KG1 (cell line): ENCODE measurements around the gene KDM2B.

Experiments
- DNase-seq: peaks from one replicate; lab custom pipeline; 2025; lab: John Stamatoyannopoulos, UW

Gene KDM2B

GRCh38 chr12:121430833-121431415 is 149.9 kb downstream of the KDM2B start:
- DNase-seq, result no peak

DNA sequence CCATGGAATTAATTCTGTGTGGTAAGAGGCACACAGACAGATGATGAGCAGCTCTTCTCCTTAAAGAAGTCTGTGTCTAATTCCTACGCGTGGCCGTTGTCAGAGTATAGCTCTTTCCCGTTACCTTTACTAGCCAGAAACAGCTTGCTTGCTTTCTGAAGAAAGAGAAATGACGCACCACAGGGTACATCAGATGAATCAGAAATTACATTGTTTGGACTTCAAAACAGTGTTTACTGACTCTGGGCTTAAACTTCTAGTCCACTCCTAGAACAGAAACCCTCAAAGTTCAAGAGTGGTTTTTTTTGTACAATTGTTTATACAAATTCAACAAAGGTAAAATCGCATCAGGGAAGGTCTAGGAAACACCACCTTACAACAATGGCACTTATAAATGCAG is 151.9 kb downstream of the KDM2B start:
- DNase-seq, result no peak

DNA sequence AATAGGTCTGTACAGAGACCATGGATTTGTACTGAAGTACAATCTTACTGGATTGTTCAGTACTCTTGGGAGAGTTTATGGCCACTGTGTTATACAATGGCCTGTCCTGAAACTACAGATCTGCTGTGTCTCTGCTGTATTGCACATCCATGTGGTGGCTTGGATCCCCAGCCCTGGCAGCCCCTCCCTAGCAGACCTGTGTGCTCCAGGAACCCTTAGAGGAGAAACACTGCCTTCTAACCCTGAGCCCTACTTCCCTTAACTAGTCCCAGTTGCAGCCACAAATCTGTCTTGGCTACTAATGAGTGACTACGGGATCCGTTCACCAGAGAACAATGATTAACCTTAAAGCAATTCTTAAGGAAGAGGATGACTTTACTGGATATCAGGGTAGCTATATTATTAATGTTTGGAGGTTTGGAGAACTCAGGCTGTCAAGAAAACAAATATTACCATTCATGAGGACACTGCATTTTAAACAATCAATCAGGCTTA is 153.2 kb downstream of the KDM2B start:
- no peak for DNase-seq

DNA sequence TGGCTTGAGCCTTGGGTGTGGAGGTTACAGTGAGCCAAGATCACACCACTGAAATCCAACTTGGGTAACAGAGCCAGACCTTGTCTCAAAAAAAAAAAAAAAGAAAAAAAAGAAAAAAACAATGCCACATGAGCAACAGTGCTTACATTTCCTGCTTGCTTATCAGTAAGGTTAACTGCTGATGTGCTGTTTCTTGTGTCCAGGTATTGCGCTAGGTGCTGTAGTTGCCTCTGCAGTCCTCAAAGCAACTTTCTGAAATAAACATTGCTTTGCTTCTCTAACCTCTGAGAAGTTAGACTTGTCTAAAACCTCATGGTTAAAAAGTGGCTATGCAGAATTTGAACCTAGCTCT is 156.2 kb downstream of the KDM2B start:
- no peak for DNase-seq

DNA sequence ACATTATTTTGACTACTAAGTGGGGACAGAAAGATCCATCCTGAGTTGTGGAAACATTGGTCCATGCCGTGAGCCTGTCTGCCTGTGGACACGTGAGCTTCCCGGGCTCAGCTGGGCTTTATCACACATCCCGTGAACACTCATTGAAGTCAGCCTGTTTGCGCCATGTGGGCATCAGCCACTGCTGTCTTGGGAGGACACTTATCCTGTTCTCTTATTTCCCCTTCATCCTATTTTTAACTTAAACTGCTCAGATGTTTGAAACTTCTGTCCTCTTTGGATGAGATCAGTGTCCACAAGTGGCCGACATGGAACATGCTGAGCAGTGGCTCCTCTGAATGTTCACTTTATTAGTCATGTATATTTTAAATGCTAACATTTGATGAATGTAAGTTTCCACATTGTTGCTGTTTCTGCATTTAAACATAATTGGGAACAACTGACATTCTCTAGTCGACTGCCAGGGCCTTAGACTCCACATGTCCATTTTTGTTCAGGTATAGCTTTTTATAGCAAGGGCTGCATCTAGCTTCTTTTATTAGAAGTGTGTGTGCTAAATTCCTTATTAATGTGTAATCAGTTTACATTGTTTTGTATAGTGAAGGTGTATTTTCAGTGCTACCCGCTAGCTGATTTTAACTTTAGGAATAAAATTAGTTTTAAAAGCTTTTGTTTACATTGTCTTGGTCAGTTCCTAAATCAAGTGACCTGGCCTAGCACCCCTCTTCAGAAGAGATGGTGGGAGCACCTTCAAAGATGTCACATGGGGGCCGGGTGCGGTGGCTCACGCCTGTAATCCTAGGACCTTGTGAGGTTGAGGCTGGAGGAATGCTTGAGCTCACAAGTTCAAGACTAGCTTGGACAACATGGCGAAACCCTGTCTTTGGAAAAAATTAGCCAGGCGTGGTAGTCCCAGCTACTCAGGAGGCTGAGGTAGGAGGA is 156.9 kb downstream of the KDM2B start:
- no peak for DNase-seq

DNA sequence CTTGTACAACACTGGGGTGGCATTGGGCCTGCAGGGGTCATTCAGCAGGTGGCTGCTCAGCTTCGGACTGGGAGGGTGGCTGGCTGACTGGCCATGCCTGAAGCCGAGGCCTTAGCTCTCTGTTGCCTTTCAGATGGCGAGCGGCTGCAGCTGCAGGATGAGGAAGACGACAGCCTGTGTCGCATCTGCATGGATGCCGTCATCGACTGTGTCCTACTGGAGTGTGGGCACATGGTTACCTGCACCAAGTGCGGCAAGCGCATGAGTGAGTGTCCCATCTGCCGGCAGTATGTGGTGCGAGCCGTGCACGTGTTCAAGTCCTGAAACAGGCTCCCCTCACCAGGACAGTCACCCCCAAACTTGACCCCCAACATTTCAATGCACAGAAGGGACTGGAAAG is 157.6 kb downstream of the KDM2B start:
- DNase-seq, result no peak

- no peak for DNase-seq
Observed at GRCh38 chr12:121420109-121420508, 160.7 kb downstream of the KDM2B start.

DNA sequence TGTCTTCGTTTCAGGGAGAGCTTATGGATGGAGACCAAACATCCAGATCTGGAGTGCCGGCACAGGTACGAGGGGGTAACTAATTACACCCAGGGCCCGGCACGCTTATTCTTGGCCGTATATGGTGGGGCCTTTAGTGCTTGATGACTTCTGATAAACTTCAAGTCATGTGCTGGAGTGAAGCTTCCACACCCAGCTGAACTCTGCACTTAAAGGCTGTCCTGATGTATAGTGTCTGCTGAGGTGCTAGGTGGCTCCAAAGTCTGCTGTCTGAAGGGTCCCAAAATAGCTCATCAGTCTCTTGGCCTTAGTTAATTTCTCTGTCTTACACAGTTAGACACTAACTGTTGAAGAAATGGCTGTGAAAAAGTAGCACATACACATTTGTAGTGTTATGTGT is 163.0 kb downstream of the KDM2B start:
- DNase-seq, result no peak

DNA sequence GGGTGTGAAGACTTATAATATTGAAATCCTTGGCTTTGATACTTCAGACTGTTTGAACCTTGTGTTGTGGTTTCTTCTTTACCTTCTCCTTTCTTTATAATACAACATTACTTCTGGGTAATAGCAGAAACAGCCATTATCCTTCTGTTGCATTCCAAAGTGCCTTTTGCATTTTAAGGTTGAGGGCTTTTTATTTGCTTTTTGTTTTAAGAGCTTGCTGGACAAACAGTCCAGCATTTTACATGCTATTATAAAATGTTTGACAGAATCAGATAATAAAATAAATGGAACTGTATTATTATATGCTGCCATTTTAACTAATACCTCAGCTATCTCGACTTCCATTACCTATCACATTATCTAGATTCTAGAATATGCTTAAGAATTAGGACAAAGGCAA is 166.9 kb downstream of the KDM2B start:
- DNase-seq, result no peak

DNA sequence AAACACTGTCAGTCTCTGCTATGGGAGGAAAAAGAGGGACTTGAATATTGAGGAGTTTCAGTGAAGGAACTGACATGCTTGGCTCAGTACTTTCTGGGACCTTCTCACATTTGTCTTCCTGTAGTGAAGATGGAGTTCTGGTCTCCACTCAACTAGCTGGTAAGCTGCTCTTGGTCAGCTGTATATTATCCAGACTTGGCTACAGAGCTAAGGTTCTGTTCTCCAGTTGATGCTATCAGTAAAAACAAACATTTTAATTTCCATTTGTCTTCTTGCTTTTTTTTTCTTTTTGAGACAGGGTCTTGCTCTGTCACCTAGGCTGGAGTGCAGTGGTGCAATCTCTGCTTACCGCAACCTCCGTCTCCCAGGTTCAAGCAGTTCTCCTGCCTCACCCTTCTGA is 175.6 kb downstream of the KDM2B start:
- DNase-seq, result no peak

GRCh38 chr12:121404734-121405133 is 176.1 kb downstream of the KDM2B start:
- no peak for DNase-seq

GRCh38 chr12:121403721-121404120 is 177.1 kb downstream of the KDM2B start:
- no peak for DNase-seq

DNA sequence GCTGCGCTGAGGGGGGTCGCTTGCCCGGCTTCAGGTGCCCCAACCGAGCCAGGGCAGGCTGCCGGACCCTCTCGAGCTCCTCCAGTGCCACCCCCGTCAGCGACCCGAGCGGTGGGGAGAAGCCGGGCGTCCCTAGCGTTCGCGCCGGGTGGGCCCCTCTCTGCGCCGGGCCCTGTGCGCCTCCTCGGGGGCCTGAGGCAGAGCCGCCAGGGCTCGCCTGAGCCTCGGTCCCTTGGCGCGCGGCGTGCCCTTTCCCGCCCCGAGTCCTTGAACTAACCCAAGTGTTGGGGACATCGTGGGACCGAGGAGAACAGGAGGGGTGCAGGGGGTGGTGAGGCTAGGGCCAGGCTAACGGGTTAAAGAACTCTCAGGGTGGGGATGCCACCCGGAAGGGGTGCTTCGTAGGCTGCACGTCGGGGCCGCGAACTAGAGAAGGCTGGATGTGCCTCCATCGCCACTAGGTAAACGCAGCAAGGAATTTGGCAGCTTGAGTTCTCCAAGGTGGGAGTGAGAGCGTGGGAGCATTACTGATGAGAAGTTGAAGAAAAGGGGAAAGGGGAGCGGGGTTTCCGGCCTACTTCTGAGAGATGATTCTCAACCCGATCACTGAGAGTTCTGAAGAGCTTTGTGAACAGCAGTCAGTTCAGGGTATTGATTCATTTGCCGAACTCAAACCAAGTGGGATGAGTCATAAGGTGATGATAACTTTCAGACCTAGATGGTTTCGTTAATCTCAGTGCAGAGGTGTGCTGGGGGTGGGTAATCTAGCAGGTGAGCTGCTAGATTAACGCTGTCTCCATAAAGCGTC is 180.3 kb downstream of the KDM2B start:
- peak; percentile 71 for DNase-seq

DNA sequence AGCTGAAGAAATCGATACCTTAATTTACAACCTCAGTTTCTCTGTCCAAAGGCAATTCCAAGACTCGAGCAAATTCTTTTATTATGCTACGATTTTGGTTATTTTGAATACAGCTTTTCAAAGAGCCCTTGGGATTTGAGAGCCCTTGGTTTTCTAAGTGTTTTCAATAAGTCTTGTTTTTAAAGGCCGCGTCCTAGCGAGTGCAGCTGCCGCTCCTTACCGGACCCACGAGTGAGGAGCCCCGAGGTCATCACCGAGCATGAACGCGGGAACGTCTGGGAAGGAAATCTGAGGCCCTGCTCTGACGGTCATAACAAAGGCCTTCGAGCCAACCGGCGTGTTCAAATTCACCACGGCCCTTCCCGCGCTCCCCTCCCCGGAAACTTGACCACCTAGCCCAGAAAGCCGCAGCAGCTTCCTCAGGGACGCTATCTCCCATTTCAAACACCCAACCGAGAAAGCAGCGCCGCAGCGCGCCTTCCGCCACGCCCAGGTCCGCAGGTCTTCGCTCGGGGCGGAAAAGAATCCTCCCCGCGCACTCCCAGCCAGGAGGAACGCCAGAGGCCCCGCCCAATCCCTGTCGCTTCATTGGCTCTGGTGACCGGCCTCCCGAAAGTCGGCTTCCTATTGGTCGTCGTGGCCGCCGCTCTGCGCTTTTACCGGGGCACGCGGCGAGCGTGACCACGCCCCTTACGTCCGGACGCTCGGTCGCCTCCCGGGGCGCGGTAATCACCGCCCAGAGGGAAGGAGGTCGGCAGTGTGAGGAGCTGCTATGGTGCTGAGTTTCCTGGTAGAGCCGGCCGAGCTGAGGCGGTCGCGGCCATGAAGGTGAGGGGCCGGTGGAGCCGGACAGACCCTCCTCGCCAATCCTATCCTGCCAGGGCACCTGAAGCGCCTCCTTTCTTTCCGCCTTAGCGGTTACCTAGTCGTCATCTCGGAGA is 181.2 kb downstream of the KDM2B start, which contains the start of gene RNF34:
TSS of gene RNF34 (plus strand) at position 728 of the 941 bp plus-strand sequence. CDS start at position 823, 95 bp downstream.
- DNase-seq, result peak; percentile 95

- no peak for DNase-seq
Observed at GRCh38 chr12:121398355-121398754, 182.5 kb downstream of the KDM2B start.

DNA sequence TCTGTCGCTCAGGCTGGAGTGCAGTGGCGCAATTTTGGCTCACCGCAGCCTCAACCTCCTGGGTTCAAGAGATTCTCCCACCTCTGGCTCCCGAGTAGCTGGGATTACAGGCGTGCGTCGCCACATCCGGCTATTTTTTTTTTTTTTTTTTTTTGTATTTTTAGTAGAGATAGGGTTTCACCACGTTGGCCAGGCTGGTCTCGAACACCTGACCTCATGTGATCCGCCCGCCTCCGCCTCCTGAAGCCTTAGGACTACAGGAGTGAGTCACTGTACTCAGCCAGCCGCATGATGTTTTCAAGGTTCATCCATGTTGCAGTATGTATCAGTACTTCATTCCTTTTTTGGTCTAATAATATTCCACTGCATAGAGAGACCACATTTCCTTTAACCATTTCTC is 183.3 kb downstream of the KDM2B start:
- no peak for DNase-seq

DNA sequence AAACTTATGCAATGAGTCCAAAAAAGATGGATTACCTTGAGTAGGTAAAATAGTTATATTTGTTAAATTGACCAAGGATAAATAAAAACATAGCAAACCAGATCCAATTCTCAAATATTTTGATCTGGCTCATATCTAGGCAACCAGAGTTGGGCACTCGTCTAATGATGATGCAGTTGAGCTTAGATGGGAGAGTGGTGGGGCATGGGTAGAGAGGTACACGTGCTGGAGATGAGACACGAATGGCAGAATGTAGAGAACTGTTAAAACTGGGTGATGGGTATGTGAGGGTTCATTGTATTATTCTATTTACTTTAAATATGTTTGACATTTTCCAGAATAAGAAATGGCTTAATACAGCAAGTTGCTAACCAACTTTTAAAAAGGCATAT is 188.5 kb downstream of the KDM2B start:
- DNase-seq, result no peak

DNA sequence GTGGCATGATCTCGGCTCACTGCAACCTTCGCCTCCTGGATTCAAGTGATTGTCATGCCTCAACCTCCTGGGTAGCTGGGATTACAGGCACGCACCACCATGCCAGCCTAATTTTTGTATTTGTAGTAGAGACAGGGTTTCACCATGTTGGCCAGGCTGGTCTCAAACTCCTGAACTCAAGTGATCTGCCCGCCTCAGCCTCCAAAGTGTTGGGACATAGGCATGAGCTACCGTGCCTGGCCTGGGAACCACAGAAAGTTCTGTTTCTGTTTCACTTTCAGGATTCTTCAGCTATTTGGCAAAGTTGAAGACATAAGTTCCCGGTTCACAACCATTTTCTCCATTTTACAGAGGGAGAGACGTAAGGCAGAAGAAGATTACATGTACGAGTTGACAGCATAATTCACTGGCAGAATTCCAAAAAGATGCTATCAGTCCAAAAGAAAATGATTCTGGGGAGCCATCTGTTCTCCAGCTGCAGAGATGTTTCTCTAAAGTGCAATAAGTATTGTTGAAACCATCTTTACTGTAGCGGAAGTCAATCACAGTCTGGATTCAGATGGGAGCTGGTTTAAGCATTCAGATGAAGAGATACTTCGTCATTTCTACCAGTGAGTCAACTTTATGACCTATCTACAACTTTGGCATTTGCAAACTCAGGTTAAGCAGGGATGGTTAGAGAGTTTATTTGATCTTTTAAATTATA is 189.1 kb downstream of the KDM2B start:
- no peak for DNase-seq

GRCh38 chr12:121390856-121391255 is 190.0 kb downstream of the KDM2B start:
- no peak for DNase-seq

- DNase-seq, result no peak
Observed at GRCh38 chr12:121388421-121388981, 192.3 kb downstream of the KDM2B start.
